Right hindlimb (tissue), 1 donor: ENCODE measurements around the gene NR2E3.

Source experiments
- DNase-seq: peaks from one replicate; pipeline ENCODE4 v3.0.0-alpha.2; 2018

Gene NR2E3

GRCh38 chr15:71810256-71811035 lies at the start of gene NR2E3:
Gene NR2E3, plus strand, starts transcription at chr15:71810554. Its CDS starts 190 bp downstream, at chr15:71810744.
- no peak for DNase-seq

GRCh38 chr15:71760852-71761251 lies 49.5 kb upstream of the NR2E3 start:
- no peak for DNase-seq

GRCh38 chr15:71761649-71762048 lies 48.7 kb upstream of the NR2E3 start:
- DNase-seq, result no peak

GRCh38 chr15:71768184-71768583 lies 42.2 kb upstream of the NR2E3 start:
- DNase-seq, result no peak

GRCh38 chr15:71773206-71773859 lies 37.0 kb upstream of the NR2E3 start:
- no peak for DNase-seq

GRCh38 chr15:71775856-71776255 lies 34.5 kb upstream of the NR2E3 start:
- no peak for DNase-seq

GRCh38 chr15:71776304-71776703 lies 34.0 kb upstream of the NR2E3 start:
- no peak for DNase-seq

GRCh38 chr15:71777216-71777943 lies 33.0 kb upstream of the NR2E3 start:
- DNase-seq, result no peak

GRCh38 chr15:71779073-71779797 lies 31.1 kb upstream of the NR2E3 start:
- DNase-seq, result no peak

GRCh38 chr15:71780115-71780976 lies 30.0 kb upstream of the NR2E3 start:
- DNase-seq, result no peak

GRCh38 chr15:71781179-71781964 lies 29.0 kb upstream of the NR2E3 start:
- no peak for DNase-seq

GRCh38 chr15:71781965-71782265 lies 28.4 kb upstream of the NR2E3 start:
- no peak for DNase-seq

- no peak for DNase-seq
Measured at GRCh38 chr15:71782422-71783165, 27.8 kb upstream of the NR2E3 start.

- no peak for DNase-seq
Measured at GRCh38 chr15:71784719-71785118, 25.6 kb upstream of the NR2E3 start.

GRCh38 chr15:71785996-71786395 lies 24.4 kb upstream of the NR2E3 start:
- DNase-seq, result no peak

- no peak for DNase-seq
Measured at GRCh38 chr15:71786673-71787072, 23.7 kb upstream of the NR2E3 start.

GRCh38 chr15:71788646-71789579 lies 21.4 kb upstream of the NR2E3 start:
- DNase-seq, result no peak

GRCh38 chr15:71789616-71790015 lies 20.7 kb upstream of the NR2E3 start:
- no peak for DNase-seq

- DNase-seq, result no peak
Measured at GRCh38 chr15:71790081-71790480, 20.3 kb upstream of the NR2E3 start.

- DNase-seq, result no peak
Measured at GRCh38 chr15:71791975-71792374, 18.4 kb upstream of the NR2E3 start.
